Activated CD4-positive, alpha-beta T cell treated with anti-CD3 and anti-CD28 coated beads, Interleukin-2, amount 50 U/mL, for 16 hours (primary cell): ENCODE results near the gene PKLR.
"Not testable (repeated sequence)": the region's sequence is repeated elsewhere in the genome, so short reads cannot be mapped to it uniquely, and the experiment has no call there.

Source experiments
- DNase-seq: peaks from one replicate; pipeline ENCODE4 v3.0.0-alpha.2; 2020

The PKLR gene

GRCh38 chr1:155254228-155254713, 47.0 kb downstream of the PKLR start:
- DNase-seq = no peak

- DNase-seq = no peak
These were observed 47.4 kb downstream of the PKLR start for GRCh38 chr1:155253797-155254196.

GRCh38 chr1:155253208-155253607, 48.0 kb downstream of the PKLR start:
- DNase-seq = no peak

GRCh38 chr1:155251566-155251965, 49.7 kb downstream of the PKLR start:
- no peak for DNase-seq

- DNase-seq = peak; percentile 97
These were observed 50.4 kb downstream of the PKLR start for GRCh38 chr1:155250633-155251449.

- no peak for DNase-seq
These were observed 51.0 kb downstream of the PKLR start for GRCh38 chr1:155250246-155250632.

GRCh38 chr1:155247667-155248553, 53.3 kb downstream of the PKLR start:
- no peak for DNase-seq

- not testable (repeated sequence) for DNase-seq
These were observed 54.4 kb downstream of the PKLR start for GRCh38 chr1:155246796-155247195.

- DNase-seq = no peak
These were observed 56.1 kb downstream of the PKLR start for GRCh38 chr1:155245163-155245524.

- peak; percentile 100 for DNase-seq
These were observed 56.7 kb downstream of the PKLR start for GRCh38 chr1:155244368-155245162.

- no peak for DNase-seq
These were observed 58.4 kb downstream of the PKLR start for GRCh38 chr1:155242805-155243358.

GRCh38 chr1:155241841-155242264, 59.4 kb downstream of the PKLR start:
- peak; percentile 41 for DNase-seq

GRCh38 chr1:155241069-155241679, 60.1 kb downstream of the PKLR start:
- DNase-seq = peak; percentile 85
